ENCODE data around the gene ERO1A. TPM values are rescaled to one million over a fixed set of nuclear protein-coding genes. Genes with fewer than 3 reads are reported as not detected.

ERO1A gene, protein sequence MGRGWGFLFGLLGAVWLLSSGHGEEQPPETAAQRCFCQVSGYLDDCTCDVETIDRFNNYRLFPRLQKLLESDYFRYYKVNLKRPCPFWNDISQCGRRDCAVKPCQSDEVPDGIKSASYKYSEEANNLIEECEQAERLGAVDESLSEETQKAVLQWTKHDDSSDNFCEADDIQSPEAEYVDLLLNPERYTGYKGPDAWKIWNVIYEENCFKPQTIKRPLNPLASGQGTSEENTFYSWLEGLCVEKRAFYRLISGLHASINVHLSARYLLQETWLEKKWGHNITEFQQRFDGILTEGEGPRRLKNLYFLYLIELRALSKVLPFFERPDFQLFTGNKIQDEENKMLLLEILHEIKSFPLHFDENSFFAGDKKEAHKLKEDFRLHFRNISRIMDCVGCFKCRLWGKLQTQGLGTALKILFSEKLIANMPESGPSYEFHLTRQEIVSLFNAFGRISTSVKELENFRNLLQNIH
- total RNA-seq (2014; rRNA removed; shearing (Covaris generic); ENCODE audit: low replicate concordance), result 97.3 and 105 TPM in 2 replicates

DNA sequence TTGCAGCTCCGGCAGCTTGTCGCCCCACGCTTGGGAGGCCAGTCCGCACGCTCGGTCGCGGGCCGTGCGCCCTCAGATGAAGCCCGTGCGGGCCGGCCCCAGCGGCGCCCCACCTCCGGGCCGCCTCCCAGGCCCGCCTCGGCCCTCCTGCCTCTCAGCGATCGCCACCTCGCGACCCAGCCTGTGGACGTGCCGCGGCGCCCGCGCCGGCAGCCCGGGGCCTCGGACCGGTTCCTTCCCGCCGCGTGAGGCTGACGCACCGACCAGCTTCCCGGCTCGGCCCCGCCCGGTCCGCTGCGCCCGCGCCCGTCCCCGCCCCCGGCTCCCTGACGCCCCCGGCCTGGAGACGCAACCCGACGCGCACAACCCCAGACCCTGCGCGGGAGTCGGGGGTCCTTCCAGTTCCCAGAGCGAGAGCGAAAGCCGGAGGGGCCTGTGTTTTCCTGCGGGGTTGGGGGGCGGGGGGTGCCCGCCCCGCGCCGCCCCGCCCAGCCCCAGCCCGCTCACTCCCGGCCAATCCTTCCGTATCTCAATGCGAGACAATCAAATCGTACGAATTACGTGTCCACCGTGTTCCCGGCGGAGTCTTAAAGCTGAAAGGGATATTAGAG is at the start of gene ERO1A:
ERO1A (minus strand) TSS at position 78 of the 611 bp plus-strand sequence; CDS start at position 1, 77 bp downstream.
- Histone ChIP-seq H3K79me2 (ENCODE audit: low read length) (peaks cover 47% of the 10 kb centered on the region), H3K9me3 (ENCODE audit: low read length) (no peaks in the 10 kb centered on the region), H3K27me3 (ENCODE audit: low read length) (no peaks in the 10 kb centered on the region), H4K20me1 (ENCODE audit: insufficient read depth, low read depth, low read length) (peaks cover 18% of the 10 kb centered on the region), H3K36me3 (ENCODE audit: insufficient read depth, low read length) (no peaks in the 10 kb centered on the region), H3K9ac (ENCODE audit: low read length) (peak within 1 kb of the TSS; percentile 83), H3K9me2 (replicated peaks; ENCODE audit: insufficient read depth, low read length) (no peaks in the 10 kb centered on the region), H3K4me1 (ENCODE audit: low read length) (peaks cover 36% of the 10 kb centered on the region), H3K4me3 (ENCODE audit: low read length) (peak within 1 kb of the TSS; percentile 93), H3K4me2 (ENCODE audit: low read depth, low read length, poor library complexity, severe bottlenecking) (peak within 1 kb of the TSS; percentile 78), H3K27ac (ENCODE audit: low read length) (peak within 1 kb of the TSS; percentile 2), H2AFZ (ENCODE audit: low read length) (peak within 1 kb of the TSS; percentile 94)
- peak; percentile 87 for DNase-seq

DNA sequence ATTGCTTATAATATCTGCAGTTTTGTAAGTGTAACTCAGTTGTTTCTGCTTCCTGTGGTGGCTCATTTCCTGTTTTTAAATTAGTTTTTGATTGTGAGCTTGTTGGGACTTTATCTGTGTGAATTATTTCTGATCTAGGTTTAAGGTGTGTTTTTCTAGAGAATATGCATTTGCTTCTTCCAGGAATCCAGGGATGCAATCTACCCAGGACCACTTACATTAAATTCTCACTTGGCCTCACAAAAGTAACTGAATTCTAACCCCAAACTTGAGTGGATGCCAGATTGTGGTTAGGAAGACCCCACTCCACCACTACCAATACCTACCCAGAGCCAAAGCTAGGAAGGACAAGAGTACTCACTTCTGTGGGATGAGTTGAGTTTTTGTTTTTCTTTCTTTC is 46.5 kb upstream of the ERO1A start:
- Histone ChIP-seq H3K9ac (ENCODE audit: low read length) (peak overlapping the region; percentile 63), H3K79me2 (ENCODE audit: low read length) (peaks cover 91% of the 10 kb centered on the region), H2AFZ (ENCODE audit: low read length) (peak overlapping the region; percentile 32)

DNA sequence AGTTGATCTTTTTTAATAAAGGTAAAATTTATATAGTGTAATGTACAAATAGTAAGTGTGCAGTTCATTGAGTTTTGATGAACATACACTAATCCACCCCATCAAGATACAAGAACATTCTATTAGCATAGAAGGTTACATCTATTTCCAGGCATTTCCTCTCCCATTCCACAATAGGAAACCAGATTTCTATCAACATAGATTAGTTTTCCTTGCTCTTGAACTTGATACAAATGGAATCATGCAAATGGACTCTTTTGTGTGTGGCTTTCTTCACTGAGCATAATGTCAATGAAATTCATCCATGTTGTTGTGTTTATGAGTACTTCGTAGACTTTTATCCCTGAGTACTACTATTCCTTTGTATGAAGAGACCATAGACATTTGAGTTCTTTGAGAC is 45.4 kb upstream of the ERO1A start:
- no peak overlapping the region for H2AFZ ChIP-seq (ENCODE audit: low read length)
- H3K27ac ChIP-seq (ENCODE audit: low read length), result peak overlapping the region; percentile 93
- no peak overlapping the region for H3K4me3 ChIP-seq (ENCODE audit: low read length)
- peaks cover 17% of the 10 kb centered on the region; the same call in 1 of the 2 replicates for H3K36me3 ChIP-seq (ENCODE audit: insufficient read depth, low read length)
- no peaks in the 10 kb centered on the region for H3K27me3 ChIP-seq (ENCODE audit: low read length)
- peaks cover 60% of the 10 kb centered on the region for H3K4me1 ChIP-seq (ENCODE audit: low read length)
- no peak for DNase-seq
- H3K4me2 ChIP-seq (ENCODE audit: low read depth, low read length, poor library complexity, severe bottlenecking), result no peak overlapping the region
- H3K79me2 ChIP-seq (ENCODE audit: low read length), result peaks cover 94% of the 10 kb centered on the region
- H4K20me1 ChIP-seq (ENCODE audit: insufficient read depth, low read depth, low read length), result no peaks in the 10 kb centered on the region
- no peaks in the 10 kb centered on the region for H3K9me2 ChIP-seq (replicated peaks; ENCODE audit: insufficient read depth, low read length)
- H3K9ac ChIP-seq (ENCODE audit: low read length), result no peak overlapping the region
- H3K9me3 ChIP-seq (ENCODE audit: low read length), result no peaks in the 10 kb centered on the region

More for the DNA sequence above, 46.5 kb upstream of the ERO1A start:
- Histone ChIP-seq H3K27me3 (ENCODE audit: low read length) (no peaks in the 10 kb centered on the region), H3K27ac (ENCODE audit: low read length) (peak overlapping the region; percentile 93), H3K4me2 (ENCODE audit: low read depth, low read length, poor library complexity, severe bottlenecking) (peak overlapping the region; percentile 73), H3K4me1 (ENCODE audit: low read length) (peaks cover 52% of the 10 kb centered on the region), H3K9me2 (replicated peaks; ENCODE audit: insufficient read depth, low read length) (no peaks in the 10 kb centered on the region), H3K4me3 (ENCODE audit: low read length) (peak overlapping the region; percentile 54), H3K9me3 (ENCODE audit: low read length) (no peaks in the 10 kb centered on the region), H3K36me3 (ENCODE audit: insufficient read depth, low read length) (peaks cover 26% of the 10 kb centered on the region; the same call in 1 of the 2 replicates), H4K20me1 (ENCODE audit: insufficient read depth, low read depth, low read length) (no peaks in the 10 kb centered on the region)
- DNase-seq, result no peak

DNA sequence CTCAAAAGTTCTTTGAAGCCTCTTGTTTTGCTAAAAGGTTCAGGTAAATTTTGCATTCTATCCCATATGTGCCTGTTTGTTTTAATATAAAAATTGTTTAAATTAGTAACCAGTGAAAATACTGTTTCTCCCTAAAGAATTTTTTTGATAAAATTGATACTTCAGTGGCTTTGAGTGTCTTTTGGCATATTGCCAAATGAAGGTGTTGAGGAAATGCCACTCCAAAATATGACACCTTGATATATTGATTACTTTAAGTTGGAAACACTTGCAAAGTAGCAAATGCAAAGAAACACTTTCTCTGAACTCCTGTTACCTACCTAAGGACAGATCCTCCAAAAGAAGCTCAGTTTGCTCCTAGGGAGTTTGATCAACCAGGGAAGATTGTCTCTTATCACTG is 43.1 kb upstream of the ERO1A start:
- H3K27me3 ChIP-seq (ENCODE audit: low read length), result no peaks in the 10 kb centered on the region
- H3K9me3 ChIP-seq (ENCODE audit: low read length), result no peaks in the 10 kb centered on the region
- peaks cover 57% of the 10 kb centered on the region for H3K4me1 ChIP-seq (ENCODE audit: low read length)
- no peaks in the 10 kb centered on the region for H4K20me1 ChIP-seq (ENCODE audit: insufficient read depth, low read depth, low read length)
- H3K27ac ChIP-seq (ENCODE audit: low read length), result no peak overlapping the region
- no peak overlapping the region for H3K4me2 ChIP-seq (ENCODE audit: low read depth, low read length, poor library complexity, severe bottlenecking)
- no peak for DNase-seq
- H2AFZ ChIP-seq (ENCODE audit: low read length), result no peak overlapping the region
- no peak overlapping the region for H3K4me3 ChIP-seq (ENCODE audit: low read length)
- peaks cover 13% of the 10 kb centered on the region; the same call in 1 of the 2 replicates for H3K36me3 ChIP-seq (ENCODE audit: insufficient read depth, low read length)
- no peak overlapping the region for H3K9ac ChIP-seq (ENCODE audit: low read length)
- no peaks in the 10 kb centered on the region for H3K9me2 ChIP-seq (replicated peaks; ENCODE audit: insufficient read depth, low read length)
- H3K79me2 ChIP-seq (ENCODE audit: low read length), result peaks cover 97% of the 10 kb centered on the region

DNA sequence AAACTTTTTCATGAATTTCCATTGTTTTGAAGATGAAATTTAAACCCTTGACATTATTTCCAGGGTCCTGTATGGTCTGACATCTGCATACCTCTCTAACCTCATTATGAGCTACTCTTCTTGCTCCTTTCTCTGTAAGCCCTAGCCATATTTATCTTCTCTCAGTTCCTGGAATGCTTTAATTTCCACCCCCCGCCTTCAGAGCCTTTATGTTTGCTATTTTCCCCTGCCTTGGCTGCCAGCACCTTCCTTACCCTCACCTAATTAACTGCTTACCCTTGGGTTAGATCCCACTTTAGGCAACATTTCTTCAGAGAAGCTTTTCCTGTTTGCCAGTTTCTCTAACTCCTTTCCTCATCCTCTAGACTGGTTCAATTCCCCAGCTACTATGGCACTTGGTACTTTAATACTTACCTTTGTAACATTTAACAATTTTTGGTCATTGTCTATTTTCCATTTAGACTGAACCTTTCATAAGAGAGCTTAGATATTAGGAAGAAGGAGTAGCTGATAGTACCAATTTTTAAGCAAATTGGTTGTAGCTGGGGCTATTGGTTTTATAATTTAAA is 40.6 kb upstream of the ERO1A start:
- Histone ChIP-seq H3K9me2 (replicated peaks; ENCODE audit: insufficient read depth, low read length) (no peaks in the 10 kb centered on the region), H3K4me3 (ENCODE audit: low read length) (no peak overlapping the region), H3K36me3 (ENCODE audit: insufficient read depth, low read length) (peaks cover 21% of the 10 kb centered on the region; the same call in 1 of the 2 replicates), H3K9ac (ENCODE audit: low read length) (no peak overlapping the region), H3K4me2 (ENCODE audit: low read depth, low read length, poor library complexity, severe bottlenecking) (no peak overlapping the region), H4K20me1 (ENCODE audit: insufficient read depth, low read depth, low read length) (no peaks in the 10 kb centered on the region), H2AFZ (ENCODE audit: low read length) (no peak overlapping the region), H3K27me3 (ENCODE audit: low read length) (no peaks in the 10 kb centered on the region), H3K9me3 (ENCODE audit: low read length) (no peaks in the 10 kb centered on the region), H3K79me2 (ENCODE audit: low read length) (peaks cover 99% of the 10 kb centered on the region), H3K27ac (ENCODE audit: low read length) (peak overlapping the region; percentile 40), H3K4me1 (ENCODE audit: low read length) (peaks cover 43% of the 10 kb centered on the region)
- DNase-seq, result no peak

DNA sequence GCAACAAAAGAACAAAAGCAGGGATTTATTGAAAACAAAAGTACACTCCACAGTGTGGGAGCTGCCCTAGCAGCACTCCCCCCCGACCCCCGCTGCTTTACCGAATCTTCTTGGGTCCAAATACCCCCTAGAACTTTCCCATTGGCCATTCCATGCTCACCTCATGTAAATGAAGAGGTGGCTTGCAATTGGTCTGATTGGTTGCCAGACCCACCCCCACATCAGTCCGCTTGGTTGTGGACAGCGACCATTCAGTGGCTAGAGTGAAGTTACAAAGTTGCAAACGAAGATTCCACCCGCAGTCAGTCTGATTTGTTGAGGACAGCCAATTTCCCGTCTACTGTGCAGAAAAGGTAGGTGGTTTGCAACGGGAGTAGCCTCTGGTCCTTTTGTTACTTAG is 38.5 kb upstream of the ERO1A start:
- no peak overlapping the region for H2AFZ ChIP-seq (ENCODE audit: low read length)
- H3K4me3 ChIP-seq (ENCODE audit: low read length), result no peak overlapping the region
- DNase-seq, result no peak
- H3K79me2 ChIP-seq (ENCODE audit: low read length), result peaks cover 87% of the 10 kb centered on the region
- H4K20me1 ChIP-seq (ENCODE audit: insufficient read depth, low read depth, low read length), result no peaks in the 10 kb centered on the region
- H3K4me2 ChIP-seq (ENCODE audit: low read depth, low read length, poor library complexity, severe bottlenecking), result no peak overlapping the region
- no peaks in the 10 kb centered on the region for H3K9me3 ChIP-seq (ENCODE audit: low read length)
- H3K9me2 ChIP-seq (replicated peaks; ENCODE audit: insufficient read depth, low read length), result no peaks in the 10 kb centered on the region
- H3K4me1 ChIP-seq (ENCODE audit: low read length), result peaks cover 45% of the 10 kb centered on the region
- H3K27ac ChIP-seq (ENCODE audit: low read length), result no peak overlapping the region
- no peak overlapping the region for H3K9ac ChIP-seq (ENCODE audit: low read length)
- peaks cover 12% of the 10 kb centered on the region; the same call in 1 of the 2 replicates for H3K36me3 ChIP-seq (ENCODE audit: insufficient read depth, low read length)
- no peaks in the 10 kb centered on the region for H3K27me3 ChIP-seq (ENCODE audit: low read length)

DNA sequence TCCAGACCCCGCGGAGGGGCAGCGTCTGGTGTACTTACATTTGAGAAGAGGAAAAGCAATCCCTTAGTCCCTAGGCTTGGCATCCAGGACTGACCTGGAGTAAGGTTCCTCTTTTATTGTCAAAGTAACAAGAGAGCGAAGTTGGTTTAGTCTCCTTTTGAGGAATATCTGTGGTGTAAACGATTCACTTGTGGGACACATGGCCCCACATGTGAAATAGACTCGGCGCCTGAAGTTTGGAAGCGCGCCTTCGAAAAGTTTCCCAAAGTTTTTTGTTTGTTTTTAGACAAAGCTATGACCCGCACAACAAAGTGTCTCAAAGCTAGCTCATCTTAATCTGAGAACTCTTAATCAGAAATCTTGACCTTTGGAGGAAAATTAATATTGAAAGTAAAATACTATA is 35.4 kb upstream of the ERO1A start:
- peak overlapping the region; percentile 89 for H3K4me2 ChIP-seq (ENCODE audit: low read depth, low read length, poor library complexity, severe bottlenecking)
- peaks cover 26% of the 10 kb centered on the region for H3K36me3 ChIP-seq (ENCODE audit: insufficient read depth, low read length)
- H3K4me1 ChIP-seq (ENCODE audit: low read length), result peaks cover 35% of the 10 kb centered on the region
- peak overlapping the region; percentile 76 for H3K4me3 ChIP-seq (ENCODE audit: low read length)
- H3K27ac ChIP-seq (ENCODE audit: low read length), result peak overlapping the region; percentile 21
- peak overlapping the region; percentile 61; the same call in 1 of the 2 replicates for H2AFZ ChIP-seq (ENCODE audit: low read length)
- H4K20me1 ChIP-seq (ENCODE audit: insufficient read depth, low read depth, low read length), result no peaks in the 10 kb centered on the region
- H3K27me3 ChIP-seq (ENCODE audit: low read length), result no peaks in the 10 kb centered on the region
- H3K9me3 ChIP-seq (ENCODE audit: low read length), result no peaks in the 10 kb centered on the region
- H3K9ac ChIP-seq (ENCODE audit: low read length), result peak overlapping the region; percentile 91
- peaks cover 65% of the 10 kb centered on the region for H3K79me2 ChIP-seq (ENCODE audit: low read length)
- no peak for DNase-seq
- H3K9me2 ChIP-seq (replicated peaks; ENCODE audit: insufficient read depth, low read length), result no peaks in the 10 kb centered on the region
